ENCODE data around the gene FNDC10. TPM values are rescaled to one million over a fixed set of nuclear protein-coding genes. Genes with fewer than 3 reads are reported as not detected.

FNDC10 gene
- polyA plus RNA-seq, 1 donor = 2.4 TPM

Other genes with a start within 250 kb of the FNDC10 start
- 147 TPM for gene MXRA8, start 241.6 kb downstream of the FNDC10 start, polyA plus RNA-seq (ENCODE audit: insufficient read length)
- gene AURKAIP1, start 224.9 kb downstream of the FNDC10 start, polyA plus RNA-seq (ENCODE audit: insufficient read length) = 50.6 TPM
- gene CCNL2, start 200.8 kb downstream of the FNDC10 start, polyA plus RNA-seq (ENCODE audit: insufficient read length) = 353 TPM
- gene MRPL20, start 192.8 kb downstream of the FNDC10 start, polyA plus RNA-seq (ENCODE audit: insufficient read length) = 111 TPM
- gene ANKRD65, start 178.9 kb downstream of the FNDC10 start, polyA plus RNA-seq (ENCODE audit: insufficient read length) = 8.5 TPM
- 36.0 TPM for gene VWA1, start 164.4 kb downstream of the FNDC10 start, polyA plus RNA-seq (ENCODE audit: insufficient read length)
- gene ATAD3C, start 150.4 kb downstream of the FNDC10 start, polyA plus RNA-seq (ENCODE audit: insufficient read length) = 1.7 TPM
- 19.5 TPM for gene ATAD3B, start 128.4 kb downstream of the FNDC10 start, polyA plus RNA-seq (ENCODE audit: insufficient read length)
- gene ATAD3A, start 88.0 kb downstream of the FNDC10 start, polyA plus RNA-seq (ENCODE audit: insufficient read length) = 21.5 TPM
- 3.7 TPM for gene TMEM240, start 59.5 kb downstream of the FNDC10 start, polyA plus RNA-seq (ENCODE audit: insufficient read length)
- gene SSU72, start 25.3 kb downstream of the FNDC10 start, polyA plus RNA-seq (ENCODE audit: insufficient read length) = 82.2 TPM
- gene MIB2, start 15.4 kb upstream of the FNDC10 start, polyA plus RNA-seq (ENCODE audit: insufficient read length) = 34.7 TPM
- 14.9 TPM for gene MMP23B, start 32.0 kb upstream of the FNDC10 start, polyA plus RNA-seq (ENCODE audit: insufficient read length)
- gene CDK11B, start 58.9 kb upstream of the FNDC10 start, polyA plus RNA-seq (ENCODE audit: insufficient read length) = 44.5 TPM
- gene SLC35E2B, start 92.7 kb upstream of the FNDC10 start, polyA plus RNA-seq (ENCODE audit: insufficient read length) = 87.3 TPM
- gene CDK11A, start 124.2 kb upstream of the FNDC10 start, polyA plus RNA-seq (ENCODE audit: insufficient read length) = 33.9 TPM
- gene NADK, start 178.3 kb upstream of the FNDC10 start, polyA plus RNA-seq (ENCODE audit: insufficient read length) = 44.3 TPM

All from left kidney (tissue), 1 donor.